SKM-1 (cell line): Measurements from ENCODE around the gene SBNO1.
"Not testable (repeated sequence)": the region's sequence is repeated elsewhere in the genome, so short reads cannot be mapped to it uniquely, and the experiment has no call there.

Experiments
- DNase-seq: peaks from one replicate; lab custom pipeline; 2025; ENCODE audit not compliant: unreplicated experiment; lab: John Stamatoyannopoulos, UW

The SBNO1 gene

GRCh38 chr12:123250471-123251383 lies 113.9 kb downstream of the SBNO1 start:
- DNase-seq, result no peak

GRCh38 chr12:123248996-123249741 lies 115.5 kb downstream of the SBNO1 start:
- not testable (repeated sequence) for DNase-seq

- DNase-seq, result not testable (repeated sequence)
These were observed 116.5 kb downstream of the SBNO1 start for GRCh38 chr12:123248129-123248528.

- no peak for DNase-seq
These were observed 119.0 kb downstream of the SBNO1 start for GRCh38 chr12:123245678-123246077.

- DNase-seq, result no peak
These were observed 120.9 kb downstream of the SBNO1 start for GRCh38 chr12:123243671-123244262.

GRCh38 chr12:123242116-123242904 lies 122.3 kb downstream of the SBNO1 start:
- DNase-seq, result no peak
